Transverse colon (tissue), 4 donors: Measurements from ENCODE around the gene TUB. TPM values are rescaled to one million over a fixed set of nuclear protein-coding genes. Genes with fewer than 3 reads are reported as not detected.

Experiments
- DNase-seq: peaks from one replicate; pipeline ENCODE4 v3.0.0-alpha.2; 2019
- H3K27ac ChIP-seq, 4 donors: fragments of 200-600 bp; sonication (generic); 2 replicates each; pipeline ENCODE4 v1.5.1; 2016 to 2018; ENCODE audit warnings: inconsistent platforms in 4 of 4
- H3K27me3 ChIP-seq: fragments of 200-600 bp; sonication (generic); 2 replicates; pipeline ENCODE4 v1.5.1; 2017; ENCODE audit warnings: inconsistent platforms
- H3K36me3 ChIP-seq, 4 donors: fragments of 200-600 bp; sonication (generic); 2 replicates each; pipeline ENCODE4 v1.5.1; 2017 to 2019; ENCODE audit warnings: inconsistent platforms in 4 of 4
- H3K4me1 ChIP-seq, 4 donors: fragments of 200-600 bp; sonication (generic); 2 replicates each; pipeline ENCODE4 v1.5.1; 2017 to 2020; ENCODE audit warnings: inconsistent platforms in 4 of 4
- H3K4me3 ChIP-seq, 4 donors: fragments of 200-600 bp; sonication (generic); 1 replicate in 1 of 4; 2 replicates in 3 of 4; pipeline versions ENCODE4 v1.5.1 to v1.6.1; 2017 to 2019; ENCODE audit warnings: inconsistent platforms in 4 of 4
- H3K9me3 ChIP-seq, 2 donors: fragments of 200-600 bp; sonication (generic); 2 replicates each; pipeline ENCODE4 v1.5.1; 2017 to 2019; ENCODE audit warnings: inconsistent platforms in 2 of 2
- CTCF ChIP-seq, 5 experiments: fragments of 200-600 bp in 3 of 5; fragments of 450-650 bp in 2 of 5; sonication (generic) in 3 of 5; IDR thresholded peaks; 1 replicate in 2 of 5; 2 replicates in 3 of 5; pipeline ENCODE4 v1.5.1; 2016 to 2017; ENCODE audit warnings: antibody characterized with exemption in 5 of 5, inconsistent platforms in 3 of 5, mild to moderate bottlenecking in 2 of 5, moderate library complexity in 1 of 5
- EP300 ChIP-seq: sonication (generic); formaldehyde crosslinking; IDR thresholded peaks from one replicate; pipeline ENCODE4 v1.6.1; 2017; ENCODE audit warnings: antibody characterized with exemption, low read depth
- POLR2A ChIP-seq: fragments of 450-650 bp; IDR thresholded peaks from one replicate; pipeline ENCODE4 v1.6.1; 2016; ENCODE audit warnings: antibody characterized with exemption, mild to moderate bottlenecking, moderate library complexity
- POLR2AphosphoS5 ChIP-seq, 3 donors: sonication (generic); formaldehyde crosslinking; IDR thresholded peaks; one replicate each; pipeline ENCODE4 v1.6.1; 2016; ENCODE audit warnings: antibody characterized with exemption in 3 of 3
- WGBS, 2 donors: methylation state at CpG; one replicate each; pipeline ENCODE4 v1.1.5; 2018; ENCODE audit warnings: low coverage in 1 of 2; 5-methylcytosine and 5-hydroxymethylcytosine counted together
- in situ Hi-C, 4 donors: fragments of 200-750 bp; cut with MboI; loops; one replicate each; pipeline versions ENCODE4 v1.15.0 to v1.15.1; 2017; ENCODE audit warnings: low sequenced_read_pairs in 3 of 4, low pct_ligation_motif_present in 1 of 4, low pct_unique_long_range_greater_than_20kb in 1 of 4
- intact Hi-C: fragments of 100-400 bp; cut with DNase I; formaldehyde crosslinking; loops from one replicate; pipeline ENCODE4 v1.15.1; 2023; ENCODE audit warnings: low total_unique reads
- total RNA-seq, 4 donors: library from RNA; depleted of rRNA; stranded (reverse); fragments of >200 nt; gene quantifications; one replicate each; pipeline ENCODE4 v1.1.0, GENCODE V29; 2016

The TUB gene
- total RNA-seq, 4 donors from 2014 or later = 1.00 to 7.1 (median 2.6) TPM

GRCh38 chr11:8086001-8086479 is 5.0 kb downstream of the TUB start:
- Histone ChIP-seq H3K27ac (no peak overlapping the region), H3K4me1 (peaks cover 0 to 5% (median 1%) of the 10 kb centered on the region in 4 donors), H3K4me3 (no peak overlapping the region), H3K27me3 (peaks cover 12% of the 10 kb centered on the region), H3K36me3 (no peaks in the 10 kb centered on the region), H3K9me3 (no peaks in the 10 kb centered on the region)
- 61 to 100% methylated on average over 1 to 8 of the region's 8 CpGs for WGBS, 2 donors
- no peak for DNase-seq
- intact Hi-C loops (no loop called here), in situ Hi-C loops (loop anchor here in 1 of 4 donors (25.0 kb wide), 1 partner anchor 199 kb away; no protein-coding TSS in a partner anchor)
- no peak for TF ChIP-seq CTCF (IDR thresholded peaks at IDR 0.05)
- no peak for TF ChIP-seq EP300
- no peak for TF ChIP-seq POLR2A
- TF ChIP-seq POLR2AphosphoS5 (IDR thresholded peaks at IDR 0.05) = no peak

DNA sequence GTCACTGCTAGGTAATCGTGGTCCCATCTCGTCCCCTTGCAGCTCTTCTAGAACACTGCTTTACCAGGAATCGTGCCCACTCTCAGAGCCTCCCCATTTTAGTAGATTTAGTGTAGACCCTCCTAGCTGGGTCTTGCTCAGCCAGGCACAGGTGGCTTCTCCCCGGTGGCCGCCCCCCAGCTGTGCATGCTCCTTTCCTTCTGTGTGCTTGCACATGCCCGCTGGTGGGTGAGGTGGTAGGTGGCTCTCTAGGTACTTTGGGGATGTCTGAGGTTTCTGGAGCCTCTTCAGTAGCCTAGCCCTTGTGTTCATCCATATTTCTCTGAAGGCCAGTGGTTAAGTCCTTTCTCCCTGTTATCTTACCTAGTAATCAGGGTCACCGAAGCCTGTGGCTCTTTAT is 5.6 kb downstream of the TUB start:
- 80 to 86% methylated on average over 1 to 7 of the region's 7 CpGs for WGBS, 2 donors
- no peak for DNase-seq
- Histone ChIP-seq H3K27ac (no peak overlapping the region), H3K27me3 (peaks cover 9% of the 10 kb centered on the region), H3K36me3 (no peaks in the 10 kb centered on the region), H3K9me3 (no peaks in the 10 kb centered on the region), H3K4me3 (no peak overlapping the region), H3K4me1 (peaks cover 0 to 4% (median 1%) of the 10 kb centered on the region in 4 donors)
- in situ Hi-C loops = loop anchor here in 1 of 4 donors (25.0 kb wide), 1 partner anchor 199 kb away; no protein-coding TSS in a partner anchor
- intact Hi-C loops = no loop called here
- TF ChIP-seq CTCF (IDR thresholded peaks at IDR 0.05) (no peak), EP300 (no peak), POLR2A (no peak), POLR2AphosphoS5 (IDR thresholded peaks at IDR 0.05) (no peak)

GRCh38 chr11:8087185-8087584 is 6.2 kb downstream of the TUB start:
- DNase-seq = no peak
- in situ Hi-C loops = loop anchor here in 1 of 4 donors (25.0 kb wide), 1 partner anchor 200 kb away; no protein-coding TSS in a partner anchor
- no peak overlapping the region for H3K4me3 ChIP-seq
- H3K27ac ChIP-seq = no peak overlapping the region
- H3K27me3 ChIP-seq = peaks cover 3% of the 10 kb centered on the region
- no peaks in the 10 kb centered on the region for H3K9me3 ChIP-seq
- 77% methylated on average over 4 of the region's 4 CpGs; no CpG with 5 or more reads in 1 of the 2 donors for WGBS, 2 donors
- intact Hi-C loops = no loop called here
- peaks cover 0 to 2% (median 0%) of the 10 kb centered on the region in 4 donors for H3K4me1 ChIP-seq
- no peaks in the 10 kb centered on the region for H3K36me3 ChIP-seq
- TF ChIP-seq POLR2AphosphoS5 (IDR thresholded peaks at IDR 0.05) (no peak), EP300 (no peak), POLR2A (no peak), CTCF (IDR thresholded peaks at IDR 0.05) (no peak)

DNA sequence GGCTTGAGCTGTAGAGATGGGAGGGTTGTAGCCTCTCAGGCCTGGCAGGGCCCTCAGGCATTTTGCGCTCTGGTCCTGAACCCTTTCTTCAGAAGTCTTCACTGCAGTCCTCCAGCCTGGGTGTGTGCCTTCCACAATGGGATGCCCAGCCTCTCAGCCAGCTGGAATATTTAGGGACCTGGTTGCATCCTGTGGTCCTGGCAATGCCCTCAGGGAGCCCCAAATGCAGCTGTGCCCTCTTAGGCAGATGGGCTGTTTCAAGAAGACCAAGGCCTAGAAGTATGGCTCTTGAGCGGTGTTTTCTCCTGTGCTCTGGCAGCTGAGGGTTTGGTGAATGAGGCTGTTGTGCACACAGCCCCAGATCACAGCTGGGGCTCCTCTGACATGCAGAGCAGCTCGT is 6.7 kb downstream of the TUB start:
- no peaks in the 10 kb centered on the region for H3K9me3 ChIP-seq
- no peak overlapping the region for H3K4me3 ChIP-seq
- 77% methylated on average over 2 of the region's 3 CpGs; no CpG with 5 or more reads in 1 of the 2 donors for WGBS, 2 donors
- TF ChIP-seq EP300 (no peak), POLR2A (no peak), POLR2AphosphoS5 (IDR thresholded peaks at IDR 0.05) (no peak), CTCF (IDR thresholded peaks at IDR 0.05) (no peak)
- in situ Hi-C loops = loop anchor here in 1 of 4 donors (25.0 kb wide), 1 partner anchor 200 kb away; no protein-coding TSS in a partner anchor
- no peaks in the 10 kb centered on the region for H3K36me3 ChIP-seq
- no peak overlapping the region for H3K27ac ChIP-seq
- H3K4me1 ChIP-seq = peaks cover 0 to 5% (median 3%) of the 10 kb centered on the region in 4 donors
- DNase-seq = no peak
- intact Hi-C loops = no loop called here
- H3K27me3 ChIP-seq = no peaks in the 10 kb centered on the region
